ENCODE results near the gene UGT8.

DNA sequence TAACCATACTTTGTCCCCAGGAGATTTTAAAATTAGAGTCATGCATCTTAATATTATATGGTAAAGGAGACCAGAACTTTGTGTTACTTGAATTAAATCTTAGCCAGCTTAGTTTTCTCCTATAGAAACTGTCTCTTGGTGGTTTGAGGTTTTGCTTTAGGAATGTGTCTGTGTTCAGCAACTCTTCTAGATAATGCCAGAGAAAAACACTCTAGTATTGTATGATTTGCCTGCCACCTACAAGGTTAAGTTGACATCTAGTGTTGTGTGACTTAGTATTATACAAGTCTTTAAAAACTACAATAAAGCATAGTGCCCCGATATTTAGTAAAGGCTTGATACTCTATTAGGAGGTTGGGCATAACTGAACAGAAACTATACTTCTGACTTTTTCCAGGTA, 2.1 kb downstream of the UGT8 start:
- TF ChIP-seq, protein P1, sequence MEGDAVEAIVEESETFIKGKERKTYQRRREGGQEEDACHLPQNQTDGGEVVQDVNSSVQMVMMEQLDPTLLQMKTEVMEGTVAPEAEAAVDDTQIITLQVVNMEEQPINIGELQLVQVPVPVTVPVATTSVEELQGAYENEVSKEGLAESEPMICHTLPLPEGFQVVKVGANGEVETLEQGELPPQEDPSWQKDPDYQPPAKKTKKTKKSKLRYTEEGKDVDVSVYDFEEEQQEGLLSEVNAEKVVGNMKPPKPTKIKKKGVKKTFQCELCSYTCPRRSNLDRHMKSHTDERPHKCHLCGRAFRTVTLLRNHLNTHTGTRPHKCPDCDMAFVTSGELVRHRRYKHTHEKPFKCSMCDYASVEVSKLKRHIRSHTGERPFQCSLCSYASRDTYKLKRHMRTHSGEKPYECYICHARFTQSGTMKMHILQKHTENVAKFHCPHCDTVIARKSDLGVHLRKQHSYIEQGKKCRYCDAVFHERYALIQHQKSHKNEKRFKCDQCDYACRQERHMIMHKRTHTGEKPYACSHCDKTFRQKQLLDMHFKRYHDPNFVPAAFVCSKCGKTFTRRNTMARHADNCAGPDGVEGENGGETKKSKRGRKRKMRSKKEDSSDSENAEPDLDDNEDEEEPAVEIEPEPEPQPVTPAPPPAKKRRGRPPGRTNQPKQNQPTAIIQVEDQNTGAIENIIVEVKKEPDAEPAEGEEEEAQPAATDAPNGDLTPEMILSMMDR (IDR thresholded peaks at IDR 0.05; ENCODE audit: low read length) = no peak
- no peak for TF ChIP-seq EZH2 (IDR thresholded peaks at IDR 0.05; ENCODE audit: borderline replicate concordance, low read length)
